ENCODE data around the gene PRR23C. TPM values are rescaled to one million over a fixed set of nuclear protein-coding genes. Genes with fewer than 3 reads are reported as not detected.
"Not testable (repeated sequence)": the region's sequence is repeated elsewhere in the genome, so short reads cannot be mapped to it uniquely, and the experiment has no call there.

The PRR23C gene
- total and polyA plus RNA-seq, 2 experiments from 2014 or later: not detected

DNA sequence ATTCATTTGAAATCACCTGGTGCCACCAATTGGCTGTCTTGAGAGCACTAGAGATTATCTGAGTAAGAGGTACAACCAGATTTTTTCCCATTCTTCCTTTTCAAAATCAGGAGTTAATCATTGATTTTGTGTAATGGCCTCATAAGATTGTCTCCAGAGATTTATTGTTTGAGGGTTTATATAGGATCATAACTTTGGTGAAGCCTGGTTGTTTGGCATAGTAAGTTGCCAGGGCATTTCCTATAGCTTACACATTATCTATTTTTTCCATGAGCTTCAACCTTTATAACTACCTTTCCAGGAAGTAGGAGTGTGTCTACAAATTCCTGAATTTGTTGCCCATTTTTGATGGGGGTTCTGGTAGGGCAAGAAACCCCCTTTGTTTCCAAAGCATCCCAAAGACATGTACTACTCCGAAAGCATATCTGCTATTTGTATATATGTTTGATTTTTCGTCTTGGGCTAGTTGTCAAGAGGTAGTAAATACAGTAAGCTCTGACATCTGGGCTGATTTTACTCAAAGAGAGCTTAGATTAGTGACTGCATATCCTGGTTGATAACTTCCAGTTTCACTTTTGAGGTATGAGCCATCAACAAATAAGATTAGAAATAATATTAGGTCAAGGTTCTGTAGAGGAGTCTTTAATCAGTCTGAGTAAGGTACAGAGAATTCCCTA lies 12.2 kb downstream of the PRR23C start:
- no peak overlapping the region for H3K4me2 ChIP-seq
- H3K9me2 ChIP-seq (replicated peaks; ENCODE audit: insufficient read depth): no peaks in the 10 kb centered on the region
- H3K36me3 ChIP-seq (replicated peaks; ENCODE audit: insufficient read depth, low read depth): no peaks in the 10 kb centered on the region
- TF ChIP-seq, protein P1, sequence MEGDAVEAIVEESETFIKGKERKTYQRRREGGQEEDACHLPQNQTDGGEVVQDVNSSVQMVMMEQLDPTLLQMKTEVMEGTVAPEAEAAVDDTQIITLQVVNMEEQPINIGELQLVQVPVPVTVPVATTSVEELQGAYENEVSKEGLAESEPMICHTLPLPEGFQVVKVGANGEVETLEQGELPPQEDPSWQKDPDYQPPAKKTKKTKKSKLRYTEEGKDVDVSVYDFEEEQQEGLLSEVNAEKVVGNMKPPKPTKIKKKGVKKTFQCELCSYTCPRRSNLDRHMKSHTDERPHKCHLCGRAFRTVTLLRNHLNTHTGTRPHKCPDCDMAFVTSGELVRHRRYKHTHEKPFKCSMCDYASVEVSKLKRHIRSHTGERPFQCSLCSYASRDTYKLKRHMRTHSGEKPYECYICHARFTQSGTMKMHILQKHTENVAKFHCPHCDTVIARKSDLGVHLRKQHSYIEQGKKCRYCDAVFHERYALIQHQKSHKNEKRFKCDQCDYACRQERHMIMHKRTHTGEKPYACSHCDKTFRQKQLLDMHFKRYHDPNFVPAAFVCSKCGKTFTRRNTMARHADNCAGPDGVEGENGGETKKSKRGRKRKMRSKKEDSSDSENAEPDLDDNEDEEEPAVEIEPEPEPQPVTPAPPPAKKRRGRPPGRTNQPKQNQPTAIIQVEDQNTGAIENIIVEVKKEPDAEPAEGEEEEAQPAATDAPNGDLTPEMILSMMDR (IDR thresholded peaks at IDR 0.05; ENCODE audit: poor library complexity): no peak
- no peak for TF ChIP-seq EZH2 (IDR thresholded peaks at IDR 0.05; ENCODE audit: borderline replicate concordance)
- no peak for TF ChIP-seq EZH2phosphoT487 (IDR thresholded peaks at IDR 0.05; ENCODE audit: low read depth, severe bottlenecking, unreplicated experiment)
- H4K20me1 ChIP-seq (ENCODE audit: insufficient read depth, poor library complexity, severe bottlenecking): no peaks in the 10 kb centered on the region
- no peak overlapping the region for H3K27ac ChIP-seq
- DNase-seq (ENCODE audit: low spot score): no peak
- WGBS (ENCODE audit: low lambda C conversion rate, missing lambda C conversion rate): 78% methylated on average over 2 of the region's 2 CpGs
- no peaks in the 10 kb centered on the region for H3K79me2 ChIP-seq
- H3K27me3 ChIP-seq: no peaks in the 10 kb centered on the region
- no peaks in the 10 kb centered on the region for H3K4me1 ChIP-seq (ENCODE audit: insufficient read depth)
- no peak overlapping the region for H2AFZ ChIP-seq
- no peaks in the 10 kb centered on the region for H3K9me3 ChIP-seq (ENCODE audit: low read depth)
- no peak overlapping the region for H3K4me3 ChIP-seq

DNA sequence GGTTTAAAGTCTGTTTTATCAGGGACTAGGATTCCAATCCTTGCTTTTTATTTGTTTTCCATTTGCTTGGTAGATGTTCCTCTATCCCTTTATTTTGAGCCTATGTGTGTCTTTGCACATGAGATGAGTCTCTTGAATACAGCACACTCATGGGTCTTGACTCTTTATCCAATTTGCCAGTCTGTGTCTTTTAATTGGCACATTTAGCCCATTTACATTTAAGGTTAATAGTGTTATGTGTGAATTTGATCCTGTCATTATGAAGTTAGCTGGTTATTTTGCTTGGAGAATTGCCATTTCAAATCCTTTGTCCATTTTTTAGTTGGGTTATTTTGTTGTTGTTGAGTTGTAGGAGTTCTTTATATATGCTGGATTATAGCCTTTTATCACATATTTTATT lies 14.1 kb downstream of the PRR23C start:
- not testable (repeated sequence) for H3K4me1 ChIP-seq (ENCODE audit: insufficient read depth); H3K27me3 ChIP-seq; DNase-seq (ENCODE audit: low spot score); H3K9me3 ChIP-seq (ENCODE audit: low read depth); H3K4me3 ChIP-seq; H3K27ac ChIP-seq; H3K9me2 ChIP-seq (replicated peaks; ENCODE audit: insufficient read depth); H4K20me1 ChIP-seq (ENCODE audit: insufficient read depth, poor library complexity, severe bottlenecking); H2AFZ ChIP-seq; H3K36me3 ChIP-seq (replicated peaks; ENCODE audit: insufficient read depth, low read depth); H3K79me2 ChIP-seq; H3K4me2 ChIP-seq

DNA sequence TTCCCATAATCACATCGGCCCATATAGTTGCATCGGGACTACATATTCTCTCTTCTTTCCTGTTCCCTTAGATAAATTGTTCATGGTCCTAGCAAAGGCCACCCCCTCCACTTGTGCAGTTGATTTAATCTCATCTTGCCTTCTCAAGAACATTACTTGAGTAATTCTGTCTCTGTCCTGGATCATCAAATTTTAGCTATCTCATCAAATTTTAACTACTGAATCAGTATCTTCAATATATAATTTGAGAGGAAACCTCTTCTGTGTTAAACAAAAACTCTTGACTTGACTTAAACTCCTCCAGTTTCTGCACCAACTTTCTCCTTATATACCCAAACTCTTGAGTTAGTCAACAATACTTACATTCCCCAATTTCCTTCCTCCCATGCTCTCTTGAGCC lies 19.7 kb downstream of the PRR23C start:
- H2AFZ ChIP-seq: no peak overlapping the region
- no peaks in the 10 kb centered on the region for H3K4me1 ChIP-seq (ENCODE audit: insufficient read depth)
- H3K79me2 ChIP-seq: no peaks in the 10 kb centered on the region
- H3K9me3 ChIP-seq (ENCODE audit: low read depth): no peaks in the 10 kb centered on the region
- H3K27me3 ChIP-seq: no peaks in the 10 kb centered on the region
- H3K36me3 ChIP-seq (replicated peaks; ENCODE audit: insufficient read depth, low read depth): no peaks in the 10 kb centered on the region
- no peak for DNase-seq (ENCODE audit: low spot score)
- 94% methylated on average over 2 of the region's 2 CpGs for WGBS (ENCODE audit: low lambda C conversion rate, missing lambda C conversion rate)
- TF ChIP-seq EZH2phosphoT487 (IDR thresholded peaks at IDR 0.05; ENCODE audit: low read depth, severe bottlenecking, unreplicated experiment): no peak
- no peak for TF ChIP-seq EZH2 (IDR thresholded peaks at IDR 0.05; ENCODE audit: borderline replicate concordance)
- TF ChIP-seq, protein P1 (IDR thresholded peaks at IDR 0.05; ENCODE audit: poor library complexity): no peak
- H3K4me2 ChIP-seq: no peak overlapping the region
- no peaks in the 10 kb centered on the region for H4K20me1 ChIP-seq (ENCODE audit: insufficient read depth, poor library complexity, severe bottlenecking)
- H3K9me2 ChIP-seq (replicated peaks; ENCODE audit: insufficient read depth): no peaks in the 10 kb centered on the region
- no peak overlapping the region for H3K4me3 ChIP-seq
- H3K27ac ChIP-seq: no peak overlapping the region

DNA sequence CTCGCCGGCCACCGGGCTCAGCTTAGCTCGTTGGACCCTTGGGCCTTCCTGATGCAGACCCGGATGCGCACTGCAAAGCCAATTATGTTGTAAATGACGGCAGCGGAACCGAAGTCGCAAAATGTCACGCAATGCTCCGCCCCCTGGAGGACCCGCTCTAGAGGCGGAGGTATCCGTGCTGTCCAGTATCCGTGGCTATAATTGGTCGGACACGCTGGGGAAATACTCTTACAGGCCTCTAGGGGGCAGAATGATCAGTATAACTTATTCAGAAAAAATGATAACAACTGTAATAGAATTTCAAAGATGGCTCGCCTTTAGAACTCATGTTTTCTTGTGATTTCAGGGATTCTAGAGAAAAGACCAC lies 23.8 kb downstream of the PRR23C start, which contains the start of gene PRR23B:
Gene PRR23B, minus strand, starts transcription at position 59 of the 367 bp plus-strand sequence. CDS start 265 bp downstream, outside the sequence.
- Histone ChIP-seq H3K79me2 (no peaks in the 10 kb centered on the region), H3K4me3 (no peak within 1 kb of the TSS), H3K4me1 (ENCODE audit: insufficient read depth) (no peaks in the 10 kb centered on the region), H4K20me1 (ENCODE audit: insufficient read depth, poor library complexity, severe bottlenecking) (no peaks in the 10 kb centered on the region), H3K36me3 (replicated peaks; ENCODE audit: insufficient read depth, low read depth) (no peaks in the 10 kb centered on the region), H2AFZ (no peak within 1 kb of the TSS), H3K27me3 (no peaks in the 10 kb centered on the region), H3K4me2 (no peak within 1 kb of the TSS), H3K9me2 (replicated peaks; ENCODE audit: insufficient read depth) (no peaks in the 10 kb centered on the region), H3K27ac (no peak within 1 kb of the TSS), H3K9me3 (ENCODE audit: low read depth) (no peaks in the 10 kb centered on the region)
- TF ChIP-seq, protein P1 (IDR thresholded peaks at IDR 0.05; ENCODE audit: poor library complexity): peak; percentile 4
- no peak for TF ChIP-seq EZH2 (IDR thresholded peaks at IDR 0.05; ENCODE audit: borderline replicate concordance)
- WGBS (ENCODE audit: low lambda C conversion rate, missing lambda C conversion rate): 94% methylated on average over 16 of the region's 19 CpGs
- DNase-seq (ENCODE audit: low spot score): no peak

Data from hepatocyte (in vitro differentiated cells).